Esophagus squamous epithelium (tissue), 5 donors: ENCODE results near the gene IL1RN. TPM values are rescaled to one million over a fixed set of nuclear protein-coding genes. Genes with fewer than 3 reads are reported as not detected.

ENCODE experiments used
- DNase-seq: peaks from one replicate; lab custom pipeline; 2025; lab: John Stamatoyannopoulos, UW
- H3K27ac ChIP-seq, 4 donors: fragments of 200-600 bp; sonication (generic); one replicate each; pipeline ENCODE4 v1.5.1; 2016 to 2019; ENCODE audit warnings: mild to moderate bottlenecking in 1 of 4
- H3K27me3 ChIP-seq, 4 donors: fragments of 200-600 bp; sonication (generic); 1 replicate in 3 of 4; 2 replicates in 1 of 4; pipeline versions ENCODE4 v1.5.1 to v1.6.0; 2017 to 2021; ENCODE audit warnings: antibody characterized with exemption in 1 of 4
- H3K36me3 ChIP-seq, 3 donors: fragments of 200-600 bp; sonication (generic); one replicate each; pipeline ENCODE4 v1.5.1; 2016 to 2019
- H3K4me1 ChIP-seq, 3 donors: fragments of 200-600 bp; sonication (generic); one replicate each; pipeline ENCODE4 v1.5.1; 2017 to 2019
- H3K4me3 ChIP-seq, 4 donors: fragments of 200-600 bp; sonication (generic); 1 replicate in 3 of 4; 2 replicates in 1 of 4; pipeline ENCODE4 v1.5.1; 2016 to 2019; ENCODE audit warnings: mild to moderate bottlenecking in 2 of 4, moderate library complexity in 1 of 4
- H3K9me3 ChIP-seq, 3 donors: fragments of 200-600 bp; sonication (generic); one replicate each; pipeline ENCODE4 v1.5.1; 2016 to 2019
- CTCF ChIP-seq, 6 experiments: fragments of 450-650 bp in 4 of 6; fragments of 200-600 bp in 2 of 6; sonication (generic) in 2 of 6; IDR thresholded peaks; one replicate each; pipeline ENCODE4 v1.5.1; 2016 to 2019; ENCODE audit warnings: antibody characterized with exemption in 6 of 6, mild to moderate bottlenecking in 4 of 6, moderate library complexity in 4 of 6
- POLR2A ChIP-seq, 4 donors: fragments of 450-650 bp; IDR thresholded peaks; one replicate each; pipeline ENCODE4 v1.6.1; 2017; ENCODE audit warnings: antibody characterized with exemption in 4 of 4, mild to moderate bottlenecking in 4 of 4, moderate library complexity in 3 of 4
- WGBS, 2 donors: methylation state at CpG; one replicate each; pipeline ENCODE4 v1.1.5; 2018; 5-methylcytosine and 5-hydroxymethylcytosine counted together
- intact Hi-C: fragments of 100-400 bp; cut with DNase I; formaldehyde crosslinking; loops from one replicate; pipeline ENCODE4 v1.15.0; 2022
- total RNA-seq, 4 donors: library from RNA; depleted of rRNA; stranded (reverse); fragments of >200 nt; gene quantifications; one replicate each; pipeline ENCODE4 v1.1.0, GENCODE V29; 2016
- donor health status: DM: yes; HTN: yes; CAD: no.

The IL1RN gene
- total RNA-seq, 4 donors from 2014 or later = 594 to 1,539 (median 978) TPM

- H3K27me3 ChIP-seq = no peaks in the 10 kb centered on the region
- peaks cover 0 to 28% (median 0%) of the 10 kb centered on the region in 3 donors for H3K4me1 ChIP-seq
- no peaks in the 10 kb centered on the region for H3K9me3 ChIP-seq
- 25 to 35% methylated on average over 2 of the region's 2 CpGs for WGBS, 2 donors
- peak overlapping the region in 3 of 4 donors; percentile 71 to 87 (median 84) for H3K27ac ChIP-seq
- H3K36me3 ChIP-seq = no peaks in the 10 kb centered on the region
- no peak for TF ChIP-seq POLR2A (IDR thresholded peaks at IDR 0.05)
- peak in 1 of 6 experiments; percentile 11 for TF ChIP-seq CTCF (IDR thresholded peaks at IDR 0.05)
- no peak for DNase-seq
- no peak overlapping the region for H3K4me3 ChIP-seq
- intact Hi-C loops = no loop called here
These were observed 41.9 kb upstream of the IL1RN start for GRCh38 chr2:113085542-113085941.

- H3K9me3 ChIP-seq = no peaks in the 10 kb centered on the region
- no peak overlapping the region for H3K27ac ChIP-seq
- intact Hi-C loops = no loop called here
- H3K27me3 ChIP-seq = no peaks in the 10 kb centered on the region
- DNase-seq = no peak
- no peaks in the 10 kb centered on the region for H3K36me3 ChIP-seq
- peaks cover 0 to 23% (median 0%) of the 10 kb centered on the region in 3 donors for H3K4me1 ChIP-seq
- TF ChIP-seq CTCF (IDR thresholded peaks at IDR 0.05) (no peak), POLR2A (IDR thresholded peaks at IDR 0.05) (no peak)
- no peak overlapping the region for H3K4me3 ChIP-seq
These were observed 39.0 kb upstream of the IL1RN start for GRCh38 chr2:113088213-113088992.

- H3K36me3 ChIP-seq = no peaks in the 10 kb centered on the region
- peaks cover 0 to 11% (median 0%) of the 10 kb centered on the region in 3 donors for H3K4me1 ChIP-seq
- TF ChIP-seq POLR2A (IDR thresholded peaks at IDR 0.05) = no peak
- TF ChIP-seq CTCF (IDR thresholded peaks at IDR 0.05) = no peak
- no peaks in the 10 kb centered on the region for H3K27me3 ChIP-seq
- H3K27ac ChIP-seq = no peak overlapping the region
- no peaks in the 10 kb centered on the region for H3K9me3 ChIP-seq
- no peak overlapping the region for H3K4me3 ChIP-seq
- no peak for DNase-seq
- intact Hi-C loops = no loop called here
These were observed 37.5 kb upstream of the IL1RN start for GRCh38 chr2:113089916-113090315.

GRCh38 chr2:113091231-113091896 is 36.0 kb upstream of the IL1RN start:
- no peaks in the 10 kb centered on the region for H3K27me3 ChIP-seq
- DNase-seq = no peak
- no peaks in the 10 kb centered on the region for H3K36me3 ChIP-seq
- intact Hi-C loops = no loop called here
- no peaks in the 10 kb centered on the region for H3K4me1 ChIP-seq
- H3K9me3 ChIP-seq = no peaks in the 10 kb centered on the region
- no peak overlapping the region for H3K27ac ChIP-seq
- WGBS, 2 donors = 68 to 84% methylated on average over 4 of the region's 4 CpGs
- no peak for TF ChIP-seq POLR2A (IDR thresholded peaks at IDR 0.05)
- TF ChIP-seq CTCF (IDR thresholded peaks at IDR 0.05) = no peak
- H3K4me3 ChIP-seq = no peak overlapping the region
